H9 (cell line): ENCODE measurements around the gene LFNG. TPM values are rescaled to one million over a fixed set of nuclear protein-coding genes. Genes with fewer than 3 reads are reported as not detected.
A peak's percentile ranks its signal among the peaks of the same experiment; 100 is the strongest.

Source experiments
- DNase-seq: peaks from one replicate; pipeline ENCODE4 v3.0.0-alpha.2; 2017
- H2AFZ ChIP-seq: one replicate; pipeline ENCODE4 v1.6.1; 2013; ENCODE audit warnings: mild to moderate bottlenecking, low read length, control low read depth, moderate library complexity
- H2AK5ac ChIP-seq: 2 replicates; pipeline ENCODE4 v1.6.1; 2013; ENCODE audit warnings: low read length, control low read depth, mixed read lengths; ENCODE audit not compliant: insufficient read length
- H2BK120ac ChIP-seq: one replicate; pipeline ENCODE4 v1.6.1; 2013; ENCODE audit warnings: low read depth, mild to moderate bottlenecking, low read length, control low read depth, inconsistent platforms; ENCODE audit not compliant: poor library complexity, severe bottlenecking
- H2BK12ac ChIP-seq: 2 replicates; pipeline ENCODE4 v1.6.1; 2013; ENCODE audit warnings: low read length, control low read depth, mixed read lengths, low read depth; ENCODE audit not compliant: insufficient read length
- H2BK15ac ChIP-seq: 2 replicates; pipeline ENCODE4 v1.6.1; 2013; ENCODE audit warnings: low read depth, low read length, control low read depth
- H2BK20ac ChIP-seq: one replicate; pipeline ENCODE4 v1.6.1; 2013; ENCODE audit warnings: low read depth, mild to moderate bottlenecking, low read length, control low read depth, inconsistent platforms; ENCODE audit not compliant: poor library complexity, severe bottlenecking
- H2BK5ac ChIP-seq: 2 replicates; pipeline ENCODE4 v1.6.1; 2013; ENCODE audit warnings: low read length, control low read depth, mixed read lengths; ENCODE audit not compliant: insufficient read length
- H3K14ac ChIP-seq: 2 replicates; pipeline ENCODE4 v1.6.1; 2013; ENCODE audit warnings: low read length, control low read depth; ENCODE audit not compliant: insufficient read depth
- H3K18ac ChIP-seq: 2 replicates; pipeline ENCODE4 v1.6.1; 2013; ENCODE audit warnings: low read depth, mild to moderate bottlenecking, mixed read lengths, low read length, control low read depth; ENCODE audit not compliant: insufficient read length
- H3K23ac ChIP-seq: 2 replicates; pipeline ENCODE4 v1.6.1; 2013; ENCODE audit warnings: low read length, control low read depth, mixed read lengths, low read depth; ENCODE audit not compliant: insufficient read length
- H3K23me2 ChIP-seq: 2 replicates; pipeline ENCODE4 v1.6.1; 2013; ENCODE audit warnings: low read depth, mild to moderate bottlenecking, mixed read lengths, low read length, control low read depth; ENCODE audit not compliant: insufficient read length, poor library complexity, severe bottlenecking
- H3K27ac ChIP-seq: 2 replicates; pipeline ENCODE4 v1.5.1; 2013; ENCODE audit warnings: low read length, control low read depth, mixed read lengths, low read depth; ENCODE audit not compliant: insufficient read length
- H3K27me3 ChIP-seq: 2 replicates; pipeline ENCODE4 v1.6.1; 2013; ENCODE audit warnings: low read length, control low read depth, inconsistent platforms; ENCODE audit not compliant: insufficient read depth
- H3K4ac ChIP-seq: 2 replicates; pipeline ENCODE4 v1.6.1; 2013; ENCODE audit warnings: low read depth, mild to moderate bottlenecking, control low read depth, inconsistent platforms, low read length, moderate library complexity
- H3K4me1 ChIP-seq: 2 replicates; pipeline ENCODE4 v1.6.1; 2013; ENCODE audit warnings: low read length, control low read depth, inconsistent platforms; ENCODE audit not compliant: insufficient read depth
- H3K4me2 ChIP-seq: 2 replicates; pipeline ENCODE4 v1.6.1; 2013; ENCODE audit warnings: low read length, control low read depth, mixed read lengths; ENCODE audit not compliant: insufficient read length, insufficient read depth
- H3K56ac ChIP-seq: 2 replicates; pipeline ENCODE4 v1.6.1; 2013; ENCODE audit warnings: low read depth, mild to moderate bottlenecking, mixed read lengths, low read length, control low read depth; ENCODE audit not compliant: insufficient read length
- H3K79me1 ChIP-seq: 2 replicates; pipeline ENCODE4 v1.6.1; 2013; ENCODE audit warnings: low read depth, mild to moderate bottlenecking, moderate library complexity, low read length, control low read depth, inconsistent platforms; ENCODE audit not compliant: insufficient read depth, poor library complexity, severe bottlenecking
- H3K79me2 ChIP-seq: 2 replicates; pipeline ENCODE4 v1.6.1; 2013; ENCODE audit warnings: low read length, control low read depth, inconsistent platforms; ENCODE audit not compliant: insufficient read depth
- H3K9ac ChIP-seq: 2 replicates; pipeline ENCODE4 v1.6.1; 2013; ENCODE audit warnings: low read length, control low read depth, mixed read lengths; ENCODE audit not compliant: insufficient read length; ENCODE audit errors: extremely low read depth
- H3K9me3 ChIP-seq: one replicate; pipeline ENCODE4 v1.6.1; 2013; ENCODE audit warnings: low read depth, low read length, inconsistent platforms; ENCODE audit not compliant: control insufficient read depth
- H3T11ph ChIP-seq: one replicate; pipeline ENCODE4 v1.6.1; 2013; ENCODE audit warnings: mild to moderate bottlenecking, low read length, control low read depth, inconsistent platforms
- H4K20me1 ChIP-seq: one replicate; pipeline ENCODE4 v1.6.1; 2013; ENCODE audit not compliant: control insufficient read depth, insufficient read length, insufficient read depth
- H4K5ac ChIP-seq: 2 replicates; pipeline ENCODE4 v1.6.1; 2013; ENCODE audit warnings: low read depth, mild to moderate bottlenecking, mixed read lengths, low read length, control low read depth; ENCODE audit not compliant: insufficient read length
- H4K8ac ChIP-seq: replicated peaks from 2 replicates; pipeline ENCODE4 v1.6.1; 2013; ENCODE audit warnings: low read length, control low read depth, mixed read lengths, low read depth; ENCODE audit not compliant: insufficient read length
- H4K91ac ChIP-seq: 2 replicates; pipeline ENCODE4 v1.6.1; 2013; ENCODE audit warnings: low read depth, mild to moderate bottlenecking, moderate library complexity, mixed read lengths, low read length, control low read depth; ENCODE audit not compliant: insufficient read length
- H3K27ac Mint-ChIP-seq, 3 experiments: 2 replicates in 2 of 3; 3 replicates in 1 of 3; pipeline ENCODE4 v1.8.0; 2020 to 2021; ENCODE audit warnings: mixed read lengths in 3 of 3, mild to moderate bottlenecking in 1 of 3, moderate library complexity in 1 of 3
- H3K27me3 Mint-ChIP-seq: 2 replicates; pipeline ENCODE4 v1.8.0; 2021; ENCODE audit warnings: low read depth, mild to moderate bottlenecking, moderate library complexity, mixed read lengths
- H3K36me3 Mint-ChIP-seq, 3 experiments: 2 replicates in 2 of 3; 3 replicates in 1 of 3; pipeline ENCODE4 v1.8.0; 2020 to 2021; ENCODE audit warnings: low read depth in 3 of 3, mixed read lengths in 3 of 3; ENCODE audit not compliant: insufficient read depth in 1 of 3
- H3K4me1 Mint-ChIP-seq, 2 experiments: 2 replicates each; pipeline ENCODE4 v1.8.0; 2020; ENCODE audit warnings: mixed read lengths in 2 of 2
- H3K4me3 Mint-ChIP-seq, 2 experiments: 2 replicates in 1 of 2; 3 replicates in 1 of 2; pipeline ENCODE4 v1.8.0; 2020 to 2021; ENCODE audit warnings: mild to moderate bottlenecking in 2 of 2, mixed read lengths in 2 of 2, moderate library complexity in 1 of 2
- H3K9me3 Mint-ChIP-seq, 2 experiments: 2 replicates in 1 of 2; 3 replicates in 1 of 2; pipeline ENCODE4 v1.8.0; 2020; ENCODE audit warnings: mild to moderate bottlenecking in 2 of 2, mixed read lengths in 2 of 2, moderate library complexity in 1 of 2
- WGBS: extraction: QIAGEN DNeasy Blood & Tissue Kit; methylation state at CpG from one replicate; pipeline ENCODE4 v1.1.7; 2013; ENCODE audit warnings: missing lambda C conversion rate, low lambda C conversion rate, mixed read lengths; ENCODE audit not compliant: insufficient read length; ENCODE audit errors: extremely low coverage; 5-methylcytosine and 5-hydroxymethylcytosine counted together
- total RNA-seq: library from RNA; stranded (reverse); gene quantifications from 2 replicates; pipeline ENCODE4 v1.2.1, GENCODE V29; 2021
- TF ChIP-seq, protein P1 (sequence below): fragments of 200-600 bp; sonication (generic); conservative IDR thresholded peaks from 3 replicates; pipeline ENCODE4 v1.8.0; 2021; ENCODE audit warnings: antibody characterized with exemption, mild to moderate bottlenecking

The LFNG gene
- total RNA-seq, 1 experiment from 2014 or later = 52.9 TPM

DNA sequence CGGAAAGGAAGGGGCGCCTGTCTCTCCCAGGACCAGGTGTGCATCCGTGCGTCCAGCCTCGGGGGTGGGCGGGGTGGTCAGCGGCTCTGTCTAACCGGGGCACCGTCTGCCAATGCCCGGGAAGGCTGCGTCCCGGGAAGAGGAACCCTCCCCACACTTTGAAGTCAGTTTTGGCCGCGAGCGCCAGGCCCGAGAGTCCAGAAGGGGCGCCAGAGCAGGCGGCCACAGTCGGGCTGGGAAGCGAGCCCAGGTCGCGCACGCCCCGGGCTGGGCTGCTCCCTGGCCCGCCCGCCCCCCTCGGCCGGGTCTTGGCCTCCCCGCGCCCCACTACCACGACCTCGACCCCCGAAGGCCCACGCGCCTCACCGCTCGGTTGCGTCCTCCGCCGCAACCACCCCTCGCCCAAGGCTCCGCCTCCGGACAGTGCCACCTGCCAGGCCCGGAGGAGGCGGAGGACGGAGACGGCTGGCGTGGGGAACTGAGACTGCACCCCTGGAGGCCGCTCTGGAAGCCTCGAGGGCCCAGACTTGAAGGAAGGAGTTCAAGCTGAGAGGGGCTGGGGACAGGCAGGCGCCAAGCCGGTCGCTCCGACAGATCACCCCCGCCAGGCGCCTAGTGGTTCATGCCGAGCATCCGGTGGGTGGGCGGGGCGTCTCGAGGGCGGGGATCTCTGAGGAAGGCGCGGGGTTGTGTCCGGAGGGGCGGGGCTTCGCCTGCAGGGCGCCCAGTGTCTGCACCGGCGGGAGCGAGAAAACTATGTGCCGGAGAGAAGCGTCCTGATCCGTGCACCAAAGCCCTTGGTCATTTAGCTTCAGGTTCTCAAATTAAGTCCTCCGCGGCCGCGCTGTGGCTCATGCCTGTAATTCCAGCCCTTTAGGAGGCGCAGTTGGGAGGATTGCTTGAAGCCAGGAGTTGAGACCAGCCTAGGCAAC is 35.8 kb downstream of the LFNG start, which contains the start of gene BRAT1:
TSS of gene BRAT1 (minus strand) at position 404 of the 932 bp plus-strand sequence. CDS start 1,093 bp downstream, outside the sequence.
- Histone ChIP-seq H4K8ac (no peak within 1 kb of the TSS), H2AFZ (no peak within 1 kb of the TSS), H3K4ac (no peak within 1 kb of the TSS; the same call in 1 of the 2 replicates), H3K14ac (peak within 1 kb of the TSS; percentile 100), H3K79me1 (no peaks in the 10 kb centered on the region), H3K9me3 (no peaks in the 10 kb centered on the region), H3K9ac (peak within 1 kb of the TSS; percentile 93), H2AK5ac (no peak within 1 kb of the TSS), H4K91ac (no peak within 1 kb of the TSS), H2BK20ac (no peak within 1 kb of the TSS), H4K20me1 (no peaks in the 10 kb centered on the region), H3K18ac (peak within 1 kb of the TSS; percentile 100), H2BK15ac (no peak within 1 kb of the TSS), H3K56ac (peak within 1 kb of the TSS; percentile 66), H2BK120ac (peak within 1 kb of the TSS; percentile 99), H3T11ph (peak within 1 kb of the TSS; percentile 87), H2BK12ac (peak within 1 kb of the TSS; percentile 89), H3K4me1 (no peaks in the 10 kb centered on the region), H4K5ac (no peak within 1 kb of the TSS), H2BK5ac (peak within 1 kb of the TSS; percentile 90), H3K23ac (no peak within 1 kb of the TSS), H3K27me3 (no peaks in the 10 kb centered on the region), H3K79me2 (no peaks in the 10 kb centered on the region), H3K27ac (peak within 1 kb of the TSS; percentile 81), H3K4me2 (peak within 1 kb of the TSS; percentile 87), H3K23me2 (peaks cover 11% of the 10 kb centered on the region)
- Mint-ChIP-seq H3K4me1 (peaks cover 10 to 12% of the 10 kb centered on the region in 2 experiments), H3K27ac (peak within 1 kb of the TSS; percentile 93 to 95 (median 94); a peak in 6 of 7 replicates), H3K36me3 (peaks cover 17 to 25% (median 24%) of the 10 kb centered on the region in 3 experiments; a peak in 6 of 7 replicates), H3K4me3 (peak within 1 kb of the TSS; percentile 82 to 89), H3K9me3 (no peaks in the 10 kb centered on the region), H3K27me3 (peaks cover 5% of the 10 kb centered on the region; the same call in 1 of the 2 replicates)
- no CpG with 5 or more reads among the region's 79 CpGs for WGBS
- DNase-seq = peak; percentile 98
- TF ChIP-seq, protein P1, sequence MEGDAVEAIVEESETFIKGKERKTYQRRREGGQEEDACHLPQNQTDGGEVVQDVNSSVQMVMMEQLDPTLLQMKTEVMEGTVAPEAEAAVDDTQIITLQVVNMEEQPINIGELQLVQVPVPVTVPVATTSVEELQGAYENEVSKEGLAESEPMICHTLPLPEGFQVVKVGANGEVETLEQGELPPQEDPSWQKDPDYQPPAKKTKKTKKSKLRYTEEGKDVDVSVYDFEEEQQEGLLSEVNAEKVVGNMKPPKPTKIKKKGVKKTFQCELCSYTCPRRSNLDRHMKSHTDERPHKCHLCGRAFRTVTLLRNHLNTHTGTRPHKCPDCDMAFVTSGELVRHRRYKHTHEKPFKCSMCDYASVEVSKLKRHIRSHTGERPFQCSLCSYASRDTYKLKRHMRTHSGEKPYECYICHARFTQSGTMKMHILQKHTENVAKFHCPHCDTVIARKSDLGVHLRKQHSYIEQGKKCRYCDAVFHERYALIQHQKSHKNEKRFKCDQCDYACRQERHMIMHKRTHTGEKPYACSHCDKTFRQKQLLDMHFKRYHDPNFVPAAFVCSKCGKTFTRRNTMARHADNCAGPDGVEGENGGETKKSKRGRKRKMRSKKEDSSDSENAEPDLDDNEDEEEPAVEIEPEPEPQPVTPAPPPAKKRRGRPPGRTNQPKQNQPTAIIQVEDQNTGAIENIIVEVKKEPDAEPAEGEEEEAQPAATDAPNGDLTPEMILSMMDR = peak; percentile 69
